GM12872 (cell line): ENCODE measurements around the gene SSB.

Experiments used
- CTCF ChIP-seq: IDR thresholded peaks from 3 replicates; pipeline ENCODE4 v1.5.1; 2011; ENCODE audit warnings: low read depth, mild to moderate bottlenecking, low read length, moderate library complexity; ENCODE audit not compliant: insufficient read depth

SSB gene

DNA sequence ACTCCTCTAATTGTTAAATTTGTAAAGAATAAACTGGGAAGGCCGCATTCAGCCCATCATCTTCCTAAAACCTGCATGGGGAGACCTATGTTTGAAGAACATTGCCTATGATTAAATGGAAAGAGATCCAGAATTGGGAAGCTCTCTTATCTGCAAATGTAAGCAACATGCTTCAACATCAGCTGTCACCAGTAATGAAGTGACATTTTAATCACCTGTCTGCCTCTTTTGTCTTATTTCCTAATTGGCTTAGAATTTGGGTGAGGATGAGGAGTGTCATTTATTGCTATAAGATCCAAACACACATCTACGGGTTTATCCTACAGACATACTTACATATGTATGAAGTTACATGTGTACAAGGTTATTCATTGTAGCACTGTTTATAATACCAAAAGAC is 26.0 kb upstream of the SSB start:
- no peak for TF ChIP-seq CTCF

GRCh38 chr2:169775354-169775753 is 23.3 kb upstream of the SSB start:
- TF ChIP-seq CTCF, result no peak

DNA sequence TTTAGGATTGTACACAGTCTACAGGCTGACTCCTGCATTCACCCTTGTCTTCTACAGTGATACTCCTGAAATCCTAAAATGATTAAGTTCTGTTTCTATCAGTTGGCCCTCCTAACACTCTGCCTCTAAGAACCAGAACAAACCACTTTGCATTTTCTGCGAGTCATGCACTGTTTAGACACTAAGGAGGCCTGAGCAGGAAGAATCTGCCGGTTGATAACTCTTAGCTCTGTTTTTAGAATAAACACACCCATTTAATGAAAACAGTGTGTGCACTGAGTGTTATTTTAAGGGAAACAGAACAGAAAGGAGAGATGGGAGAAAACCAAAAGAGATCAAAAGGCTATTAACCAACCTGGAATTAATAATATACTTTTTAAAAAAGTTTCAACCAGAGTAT is 22.9 kb upstream of the SSB start:
- no peak for TF ChIP-seq CTCF

DNA sequence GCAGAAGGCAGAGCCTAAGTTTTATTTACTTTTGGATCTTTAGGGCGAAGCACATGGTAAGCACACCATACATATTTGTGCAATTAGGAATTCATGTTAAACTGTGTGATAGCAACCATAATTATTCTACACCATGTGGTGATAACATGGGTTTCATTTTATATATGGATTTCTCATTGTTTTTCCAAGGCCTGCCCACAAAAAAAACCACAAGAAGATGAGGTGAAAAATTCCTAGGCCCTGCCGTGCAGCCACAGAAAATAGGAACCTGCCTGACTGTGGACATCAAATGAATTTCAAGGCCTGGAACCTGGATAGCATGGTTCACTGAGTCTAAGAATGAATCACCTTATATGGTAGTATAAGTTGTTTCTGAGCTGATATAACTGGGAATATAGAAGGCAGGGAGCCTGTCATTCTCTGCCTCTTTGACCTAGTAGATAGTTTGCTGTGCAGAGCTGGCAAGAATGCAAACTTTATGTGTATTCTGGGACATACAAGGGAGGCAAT is 22.4 kb upstream of the SSB start:
- TF ChIP-seq CTCF, result no peak

GRCh38 chr2:169778446-169778845 is 20.2 kb upstream of the SSB start:
- no peak for TF ChIP-seq CTCF

- TF ChIP-seq CTCF, result no peak
These were observed 17.2 kb upstream of the SSB start for GRCh38 chr2:169781249-169782013.

DNA sequence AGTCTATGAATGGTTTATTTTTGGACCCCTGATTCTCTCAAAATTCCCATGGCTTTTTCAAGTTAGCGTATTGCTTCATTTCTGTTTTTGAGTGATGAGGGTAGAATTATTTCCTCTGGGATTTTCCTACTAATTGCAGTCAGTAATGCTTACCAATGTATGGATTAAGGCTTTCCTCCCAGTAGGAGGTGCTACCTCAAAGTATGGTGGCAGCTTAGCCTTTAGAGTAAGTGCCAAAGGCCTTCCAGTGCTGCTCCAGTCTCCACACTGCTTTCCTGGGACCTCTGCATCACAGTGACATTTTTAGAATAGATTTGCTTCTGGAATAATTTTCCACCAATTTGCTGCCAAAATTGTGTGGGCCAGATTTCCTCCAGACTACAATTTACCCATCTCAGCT is 16.2 kb upstream of the SSB start:
- TF ChIP-seq CTCF, result no peak
